ENCODE measurements around the gene MEMO1.
A peak's percentile ranks its signal among the peaks of the same experiment; 100 is the strongest.
"Not testable (repeated sequence)": the region's sequence is repeated elsewhere in the genome, so short reads cannot be mapped to it uniquely, and the experiment has no call there.

The MEMO1 gene

GRCh38 chr2:31956934-31957333, 53.9 kb downstream of the MEMO1 start:
- peak; percentile 4 to 16 for DNase-seq

- no peak for DNase-seq
These were observed 54.5 kb downstream of the MEMO1 start for GRCh38 chr2:31956312-31956711.

DNA sequence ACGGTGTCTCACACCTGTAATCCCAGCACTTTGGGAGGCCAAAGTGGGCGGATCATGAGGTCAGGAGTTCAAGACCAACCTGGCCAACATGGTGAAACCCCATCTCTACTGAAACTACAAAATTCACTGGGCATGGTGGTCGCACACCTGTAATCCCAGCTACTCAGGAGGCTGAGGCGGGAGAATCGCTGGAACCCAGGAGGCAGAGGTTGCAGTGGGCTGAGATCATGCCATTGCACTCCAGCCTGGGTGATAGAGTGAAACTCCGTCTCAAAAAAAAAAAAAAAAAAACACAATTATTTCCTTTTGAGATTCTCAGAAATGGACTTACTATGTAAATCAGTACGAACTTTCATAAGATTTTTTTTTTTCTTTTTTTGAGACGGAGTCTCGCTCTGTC, 57.7 kb downstream of the MEMO1 start:
- not testable (repeated sequence) for DNase-seq

- no peak for DNase-seq
These were observed 59.8 kb downstream of the MEMO1 start for GRCh38 chr2:31950946-31951562.

DNA sequence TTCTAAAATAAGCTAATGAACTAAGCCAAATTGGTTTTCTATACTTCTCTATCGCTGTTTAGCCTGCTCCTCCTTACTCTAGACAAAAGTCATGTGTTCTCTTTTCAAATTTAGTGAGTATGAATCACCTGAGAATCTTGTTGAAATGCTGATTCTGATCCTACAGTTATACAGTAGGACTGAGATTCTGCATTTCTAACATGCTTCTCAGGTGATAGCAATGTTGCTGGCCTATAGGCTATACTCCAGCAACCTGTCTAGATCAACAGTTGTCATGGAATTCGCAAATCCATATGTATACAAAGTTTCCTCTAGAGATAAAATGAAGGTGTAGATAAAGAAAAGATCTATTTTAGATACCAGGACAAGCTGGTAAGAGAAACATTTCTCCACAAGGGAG, 62.9 kb downstream of the MEMO1 start:
- no peak for DNase-seq

- DNase-seq = no peak
These were observed 64.0 kb downstream of the MEMO1 start for GRCh38 chr2:31946838-31947237.

- DNase-seq = no peak
These were observed 65.3 kb downstream of the MEMO1 start for GRCh38 chr2:31945572-31945935.

GRCh38 chr2:31944828-31945571, 65.8 kb downstream of the MEMO1 start:
- no peak for DNase-seq

DNA sequence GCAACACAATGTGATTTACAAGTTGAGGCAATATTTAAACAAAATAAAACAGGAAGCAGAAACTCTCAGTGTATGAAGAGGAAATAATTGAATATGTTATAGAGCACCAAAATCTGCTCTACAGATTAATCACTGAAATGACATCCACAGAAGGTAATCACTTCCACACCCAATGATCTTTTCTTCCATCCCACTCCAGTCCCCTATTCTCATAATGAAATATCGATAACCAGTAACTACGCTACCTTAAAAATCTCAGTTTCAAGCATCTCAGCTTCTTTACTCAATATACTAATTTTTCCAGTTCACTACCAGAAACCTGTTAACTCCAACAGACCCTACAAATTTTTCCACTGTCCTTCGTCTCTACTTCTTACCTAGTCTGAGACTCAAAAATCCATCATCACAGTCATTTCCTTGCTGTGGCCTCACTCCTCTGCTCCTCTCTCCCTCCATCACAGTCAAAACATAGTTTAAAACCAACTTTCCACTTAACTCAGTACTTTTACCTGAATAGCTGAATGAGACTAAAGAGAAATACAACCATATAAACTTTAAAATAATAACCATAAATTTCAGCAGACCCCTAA, 67.1 kb downstream of the MEMO1 start:
- no peak for DNase-seq

- DNase-seq = no peak
These were observed 69.9 kb downstream of the MEMO1 start for GRCh38 chr2:31940920-31941319.

DNA sequence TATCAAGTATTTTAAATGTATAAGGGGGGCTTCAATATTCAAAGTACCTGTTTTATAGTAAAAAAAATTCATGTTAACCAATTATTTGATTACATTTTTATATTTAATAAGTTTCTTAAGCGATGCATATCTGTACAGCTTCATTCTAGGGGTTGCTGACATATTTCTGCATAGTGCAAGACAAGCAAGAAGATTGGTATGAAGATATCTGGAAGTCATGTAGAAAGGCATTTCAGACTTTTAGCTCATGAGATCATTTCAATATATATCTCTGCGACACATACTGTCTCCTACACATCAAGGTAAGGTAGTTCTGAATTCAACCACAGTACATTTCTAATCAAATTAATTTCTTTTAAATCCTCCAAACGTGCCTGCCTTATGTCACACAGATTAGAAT, 73.1 kb downstream of the MEMO1 start:
- no peak for DNase-seq

- DNase-seq = no peak
These were observed 75.4 kb downstream of the MEMO1 start for GRCh38 chr2:31935370-31935769.

GRCh38 chr2:31933066-31933465, 77.7 kb downstream of the MEMO1 start:
- no peak for DNase-seq

DNA sequence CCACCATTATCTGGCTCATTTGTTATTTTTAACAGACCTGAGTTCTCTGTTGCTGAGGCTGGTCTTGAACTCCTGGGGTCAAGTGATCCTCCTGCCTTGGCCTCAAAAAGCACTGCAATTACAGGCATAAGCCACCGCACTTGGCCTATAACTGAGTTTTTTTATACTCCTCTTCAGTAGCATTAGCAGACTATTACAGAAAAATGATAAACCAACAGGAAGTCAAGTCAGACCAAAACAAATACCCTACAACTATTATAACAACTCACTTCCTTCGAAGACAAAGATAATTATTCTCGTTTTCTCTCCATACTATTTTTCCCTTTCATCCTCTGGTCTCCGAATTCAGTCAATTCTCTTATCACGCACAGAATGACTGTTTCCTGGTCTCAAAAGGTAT, 78.2 kb downstream of the MEMO1 start:
- no peak for DNase-seq

DNA sequence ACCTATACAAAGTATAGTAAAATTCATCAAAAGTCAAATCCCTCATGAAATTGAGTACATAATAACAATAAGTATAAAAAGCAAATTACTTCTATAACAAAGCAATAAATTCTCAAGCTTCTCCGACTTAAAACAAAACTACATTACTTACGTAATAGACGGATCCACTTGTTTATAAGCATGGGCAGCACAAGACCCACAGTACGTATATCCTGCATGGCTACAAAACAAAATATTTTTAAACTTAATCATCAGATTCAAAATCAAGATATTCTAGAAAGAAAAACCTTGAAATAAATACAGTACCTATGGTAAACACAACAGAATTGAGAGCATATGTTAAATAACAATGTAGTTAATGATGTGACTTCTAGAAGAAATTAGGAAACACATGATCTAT, 78.9 kb downstream of the MEMO1 start:
- no peak for DNase-seq

DNA sequence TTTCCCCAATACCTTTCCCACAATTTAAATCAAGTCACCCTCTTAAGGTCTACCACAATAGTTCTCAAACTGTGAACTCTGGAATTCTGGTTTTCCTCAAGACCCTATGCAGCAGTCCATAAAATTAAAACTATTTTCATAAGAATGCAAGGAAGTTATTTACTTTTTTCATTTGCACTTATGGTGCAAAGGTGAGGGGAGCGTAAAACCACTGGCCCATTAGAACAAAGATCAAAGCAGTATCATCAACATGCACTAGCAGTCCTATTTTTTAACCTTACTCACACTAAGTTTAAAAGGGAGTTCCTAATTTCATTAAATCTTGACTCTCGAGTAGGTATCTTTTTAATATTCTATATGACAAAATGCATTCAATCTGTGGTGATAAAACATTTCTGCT, 85.3 kb downstream of the MEMO1 start:
- no peak for DNase-seq

DNA sequence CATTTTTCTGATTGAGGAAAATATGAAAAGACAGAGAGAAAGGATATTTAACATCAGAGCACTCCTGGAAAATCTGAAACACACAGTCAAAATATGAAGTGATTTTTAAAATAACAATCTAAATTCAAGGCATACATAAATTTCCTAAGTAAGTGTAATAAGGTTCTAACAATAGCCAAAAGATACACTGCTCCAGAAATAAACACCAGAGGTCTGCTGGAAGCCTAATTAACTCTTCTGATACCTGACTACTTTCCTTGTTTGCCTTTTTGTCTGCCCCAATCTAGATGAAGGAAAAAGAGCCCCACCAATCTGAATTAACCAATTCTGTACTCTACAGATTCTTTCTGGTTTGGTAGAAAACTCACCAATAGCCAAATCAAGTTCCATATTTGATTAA, 87.1 kb downstream of the MEMO1 start:
- DNase-seq = no peak

- DNase-seq = no peak
These were observed 88.0 kb downstream of the MEMO1 start for GRCh38 chr2:31922542-31923408.

- DNase-seq = no peak
These were observed 89.8 kb downstream of the MEMO1 start for GRCh38 chr2:31920962-31921361.

GRCh38 chr2:31919499-31919898, 91.3 kb downstream of the MEMO1 start:
- no peak for DNase-seq

DNA sequence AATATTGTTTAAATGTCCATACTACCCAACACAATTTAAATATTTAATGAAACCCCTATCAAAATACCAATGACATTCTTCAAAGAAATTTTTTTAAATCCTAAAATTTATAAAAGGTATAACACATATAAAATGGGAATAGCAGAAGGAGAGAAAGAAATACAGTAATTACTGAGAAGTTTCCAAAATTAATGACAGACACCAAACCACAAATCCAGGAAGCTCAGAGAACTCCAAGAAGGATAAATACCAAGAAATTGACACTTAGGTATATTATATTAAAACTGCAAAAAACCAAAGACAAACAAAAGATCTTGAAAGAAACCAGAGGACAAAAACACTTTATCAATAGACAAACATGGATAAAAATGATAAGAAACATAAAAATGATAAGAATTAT, 101.1 kb downstream of the MEMO1 start:
- DNase-seq = no peak

DNA sequence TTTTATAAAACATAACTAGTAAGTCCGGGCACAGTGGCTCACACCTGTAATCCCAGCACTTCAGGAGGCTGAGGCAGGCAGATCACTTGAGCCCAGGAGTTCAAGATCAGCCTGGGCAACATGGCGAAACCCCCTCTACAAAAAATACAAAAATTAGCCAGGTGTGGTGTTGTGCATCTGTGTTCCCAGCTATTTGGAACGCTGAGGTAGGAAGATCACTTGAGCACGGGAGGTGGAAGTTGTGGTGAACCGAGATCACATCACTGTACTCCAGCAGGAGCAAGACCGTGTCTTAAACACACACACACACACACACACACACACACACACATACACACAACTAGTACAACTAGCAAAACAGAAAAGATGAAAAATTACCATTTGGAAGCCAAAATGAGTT, 103.3 kb downstream of the MEMO1 start:
- not testable (repeated sequence) for DNase-seq

DNA sequence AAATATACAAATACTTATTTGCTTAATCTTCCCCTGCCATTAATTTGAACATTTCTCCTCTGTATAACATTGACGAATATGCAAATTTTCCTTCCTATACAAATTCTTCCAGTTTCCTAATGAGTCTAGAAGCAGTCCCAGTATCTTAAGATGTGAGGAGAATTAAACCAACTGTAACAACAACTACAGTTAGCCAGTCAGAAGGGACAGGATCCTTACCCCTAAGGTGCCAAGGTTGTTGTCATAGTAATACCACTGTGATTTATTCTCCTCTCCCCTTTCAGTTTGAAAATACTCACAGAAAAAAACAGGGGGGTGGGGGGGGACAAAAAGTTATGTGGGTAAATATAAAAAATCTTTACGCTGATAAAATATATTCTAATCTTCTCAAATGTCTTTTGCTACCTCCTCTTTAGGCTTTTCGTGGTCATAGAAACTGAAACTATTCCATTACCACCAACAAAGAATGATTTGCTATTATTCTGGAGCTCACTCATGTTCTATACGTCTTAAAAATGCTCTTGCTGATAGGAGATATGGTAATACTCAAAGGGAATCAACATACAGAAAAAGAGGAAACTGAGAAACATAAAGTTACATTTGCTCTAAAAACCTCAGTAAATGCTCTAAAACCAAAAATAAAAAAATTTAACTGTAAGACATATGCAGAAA, 107.6 kb downstream of the MEMO1 start:
- DNase-seq = no peak
